ENCODE measurements around the gene THRB.

The THRB gene

DNA sequence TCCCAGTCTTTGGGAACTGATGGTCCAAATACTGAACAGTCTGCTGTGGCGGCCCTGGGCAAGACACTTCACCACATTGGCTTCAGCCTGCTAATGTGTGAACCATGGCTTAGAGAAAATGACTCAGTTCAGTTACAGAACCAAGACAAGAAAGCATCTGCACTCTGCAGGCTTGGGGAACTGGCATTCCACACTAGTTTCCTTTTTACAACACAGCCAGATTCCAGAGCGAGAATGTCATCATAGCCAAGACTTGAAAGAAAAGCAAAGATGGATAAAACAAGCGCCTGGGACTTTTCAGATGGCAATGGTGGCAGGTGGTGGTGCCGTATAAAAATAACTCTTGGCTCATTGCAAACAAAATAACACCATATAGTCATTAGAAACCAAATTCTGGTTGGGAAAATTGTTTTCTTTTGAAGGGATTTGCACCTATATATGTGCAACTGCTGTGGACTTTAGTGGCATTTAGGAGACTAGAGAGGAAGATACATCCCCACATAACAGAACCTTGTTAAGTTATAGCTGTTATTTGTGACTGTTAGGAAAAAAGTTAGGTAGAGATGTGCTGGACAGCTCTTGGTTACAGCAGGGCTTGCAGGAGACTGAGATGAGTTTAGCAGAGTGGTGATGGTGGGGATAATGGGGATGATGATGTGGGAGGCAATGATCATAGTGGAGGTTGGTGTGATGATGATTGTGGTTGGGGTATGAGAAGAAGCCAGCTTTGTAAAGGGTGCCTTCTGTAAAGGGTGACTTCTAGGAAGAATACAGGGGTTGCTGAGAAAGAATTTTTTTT is 273.6 kb downstream of the THRB start:
- peak; percentile 97 for DNase-seq

DNA sequence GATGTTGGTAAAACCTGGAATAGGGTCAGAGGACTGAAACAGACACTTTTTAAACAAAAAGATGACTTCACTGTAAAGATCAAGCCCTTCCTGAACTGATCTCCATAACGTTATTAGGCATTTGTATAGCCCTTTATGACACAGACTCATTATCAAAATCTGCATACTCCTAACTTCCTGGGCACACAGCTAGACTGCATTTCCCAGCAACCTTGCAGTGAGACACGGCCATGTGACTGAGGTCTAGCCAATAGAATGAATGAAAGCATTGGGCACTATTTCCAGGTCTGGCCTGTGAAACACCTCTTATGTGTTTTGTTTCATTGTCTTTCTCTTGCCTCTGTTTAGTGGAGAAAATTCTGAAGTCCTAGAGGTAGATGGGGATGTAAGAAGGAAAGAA is 279.1 kb downstream of the THRB start:
- DNase-seq: no peak

DNA sequence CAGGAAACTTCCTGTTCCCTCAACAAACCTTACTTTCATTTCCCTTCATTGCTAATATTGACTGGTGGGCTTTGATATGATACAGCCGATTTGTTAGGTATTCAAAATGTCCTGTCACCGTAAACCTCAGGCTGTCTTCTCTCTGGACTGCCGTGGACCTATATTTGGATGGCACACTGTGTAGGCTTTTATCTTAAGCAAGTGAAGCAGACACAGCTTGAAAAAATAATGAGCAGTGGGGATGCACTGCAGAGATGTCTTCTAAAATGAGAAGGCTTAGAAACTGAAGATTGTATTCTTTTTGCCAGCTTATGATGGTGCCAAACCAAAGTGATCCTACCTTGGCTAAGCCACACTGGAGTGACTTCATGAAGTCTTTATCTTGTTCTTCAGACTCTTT is 283.3 kb downstream of the THRB start:
- no peak for DNase-seq

DNA sequence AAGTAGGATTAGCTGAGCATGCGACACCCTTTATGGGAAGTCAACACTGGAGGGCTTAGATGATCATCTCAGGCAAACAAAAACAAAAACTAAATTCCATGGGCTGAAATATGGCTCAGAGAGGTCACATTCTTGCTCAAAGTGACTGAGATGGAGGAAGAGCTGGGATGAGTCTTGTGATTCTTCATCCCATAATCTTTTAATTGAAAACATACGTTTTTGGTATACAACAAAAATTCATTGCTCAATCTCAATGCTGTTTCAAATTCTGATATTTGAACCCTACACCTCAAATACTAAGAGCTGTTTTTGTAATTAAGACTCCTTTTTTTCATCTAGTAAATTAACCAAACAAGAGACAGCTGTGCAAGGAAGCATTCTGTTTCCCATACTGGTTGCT is 292.6 kb downstream of the THRB start:
- peak; percentile 74 for DNase-seq

DNA sequence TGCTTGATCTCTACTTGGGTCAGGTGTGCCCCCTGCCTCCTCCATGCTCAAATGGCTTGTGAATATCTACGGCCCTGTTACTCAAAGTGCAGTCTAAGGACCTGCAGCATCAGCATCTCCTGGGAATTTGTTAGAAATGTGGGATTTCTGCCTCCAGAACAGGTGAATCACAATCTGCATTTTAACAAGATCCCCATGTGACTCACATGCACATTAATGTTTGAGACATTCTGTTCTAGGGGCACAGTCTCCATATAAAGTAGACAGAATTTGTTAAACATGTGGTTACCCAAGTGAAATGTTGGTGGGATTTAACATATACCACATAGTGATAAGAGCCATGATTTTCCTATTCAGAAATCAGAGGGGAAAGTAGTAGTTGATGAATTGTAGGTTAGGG is 293.3 kb downstream of the THRB start:
- DNase-seq: no peak

DNA sequence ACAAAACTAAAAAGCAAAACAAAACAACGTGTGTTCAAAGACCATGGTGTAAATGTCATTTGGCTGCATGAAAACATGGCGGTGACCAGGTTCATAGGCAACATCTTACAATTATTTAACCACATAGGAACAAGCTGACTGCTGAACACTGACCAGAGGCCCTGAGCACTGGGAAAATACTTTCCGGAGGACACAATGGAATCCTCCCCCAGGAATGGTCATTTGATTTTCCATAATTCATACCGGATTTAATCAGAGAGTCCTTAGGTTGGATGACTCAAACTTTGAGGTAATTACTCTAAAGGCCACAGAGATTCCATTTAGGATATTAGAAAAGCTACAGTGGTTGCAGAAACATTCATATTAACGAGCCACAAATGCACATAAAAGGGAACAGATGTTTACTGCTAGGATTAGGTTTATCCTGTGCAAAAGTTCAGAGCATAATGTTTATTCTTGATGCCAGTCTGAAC is 294.8 kb downstream of the THRB start:
- DNase-seq: peak; percentile 53

DNA sequence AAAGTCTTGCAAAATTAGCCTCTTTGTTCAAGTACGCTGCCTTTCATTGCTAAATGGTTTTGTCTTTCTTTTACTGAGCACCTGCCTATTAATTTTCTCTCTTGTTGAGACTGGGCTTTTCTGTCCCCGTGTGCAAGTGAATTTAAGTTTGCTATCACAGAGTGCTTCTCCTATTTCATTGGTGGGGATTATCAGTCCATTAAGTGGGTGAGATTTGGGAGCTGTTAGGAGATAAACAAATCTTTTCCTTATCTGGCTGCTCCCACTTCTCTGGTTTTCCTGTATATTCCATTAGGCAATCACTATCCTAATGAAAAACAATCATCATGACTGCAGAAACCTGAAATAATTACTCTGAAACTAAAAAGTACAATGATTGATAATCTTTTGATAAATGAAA is 295.4 kb downstream of the THRB start:
- no peak for DNase-seq

DNA sequence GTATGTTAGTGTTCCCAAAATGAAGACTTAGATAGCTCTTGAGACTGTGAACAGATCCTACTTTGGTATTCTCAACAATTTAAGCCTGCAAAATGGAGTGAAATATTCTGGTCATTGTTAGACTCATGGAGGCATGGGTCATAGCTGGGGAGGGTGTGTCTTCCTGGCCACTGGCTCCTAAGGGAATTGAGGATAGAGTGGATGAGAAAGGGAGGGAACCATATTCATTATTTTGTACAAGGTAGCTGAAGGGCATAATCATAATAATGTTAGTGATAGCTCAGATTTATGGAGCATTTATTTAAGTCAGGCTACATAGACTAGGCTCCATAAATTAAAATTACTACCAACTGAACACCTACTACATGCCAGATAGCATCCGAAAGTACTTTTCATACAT is 295.9 kb downstream of the THRB start:
- DNase-seq: no peak

DNA sequence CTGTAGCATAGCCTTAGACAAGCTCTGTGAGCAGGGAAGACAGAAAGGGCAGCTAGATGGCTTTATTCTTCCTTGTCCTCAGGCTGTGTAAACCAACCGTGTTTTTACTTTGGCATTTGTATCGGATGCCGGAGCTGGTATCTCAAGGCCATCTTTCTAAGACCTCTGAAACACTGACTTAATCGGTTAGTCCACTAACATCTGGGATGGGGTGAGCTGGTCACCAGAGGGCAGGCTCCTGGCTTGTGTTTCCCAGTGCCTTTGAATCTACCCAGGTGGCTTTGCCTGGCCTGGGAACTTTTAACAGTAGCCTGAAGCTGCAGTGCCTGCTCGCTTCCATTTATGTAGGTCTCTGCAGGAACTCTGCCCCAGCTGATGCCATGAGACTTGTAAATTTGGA is 296.8 kb downstream of the THRB start:
- DNase-seq: no peak

DNA sequence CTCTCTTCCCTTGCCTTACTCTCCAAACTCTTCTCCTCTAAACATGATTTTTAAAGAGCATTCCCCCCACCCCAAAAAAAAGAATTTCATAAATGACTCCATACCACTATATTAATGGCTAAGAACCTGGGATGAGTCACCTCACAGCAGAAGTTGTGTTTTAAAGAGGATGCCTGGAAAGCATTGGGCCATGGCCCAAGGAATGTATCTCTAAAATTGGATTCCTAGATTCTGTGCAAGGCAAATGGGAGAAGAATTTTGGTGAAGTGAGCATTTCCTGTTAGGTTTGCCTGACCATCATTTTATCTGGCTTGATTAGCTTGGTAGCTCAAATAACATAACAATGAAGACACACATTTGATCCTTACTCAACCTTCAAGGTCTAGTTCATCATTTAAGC is 298.1 kb downstream of the THRB start:
- DNase-seq: peak; percentile 81

DNA sequence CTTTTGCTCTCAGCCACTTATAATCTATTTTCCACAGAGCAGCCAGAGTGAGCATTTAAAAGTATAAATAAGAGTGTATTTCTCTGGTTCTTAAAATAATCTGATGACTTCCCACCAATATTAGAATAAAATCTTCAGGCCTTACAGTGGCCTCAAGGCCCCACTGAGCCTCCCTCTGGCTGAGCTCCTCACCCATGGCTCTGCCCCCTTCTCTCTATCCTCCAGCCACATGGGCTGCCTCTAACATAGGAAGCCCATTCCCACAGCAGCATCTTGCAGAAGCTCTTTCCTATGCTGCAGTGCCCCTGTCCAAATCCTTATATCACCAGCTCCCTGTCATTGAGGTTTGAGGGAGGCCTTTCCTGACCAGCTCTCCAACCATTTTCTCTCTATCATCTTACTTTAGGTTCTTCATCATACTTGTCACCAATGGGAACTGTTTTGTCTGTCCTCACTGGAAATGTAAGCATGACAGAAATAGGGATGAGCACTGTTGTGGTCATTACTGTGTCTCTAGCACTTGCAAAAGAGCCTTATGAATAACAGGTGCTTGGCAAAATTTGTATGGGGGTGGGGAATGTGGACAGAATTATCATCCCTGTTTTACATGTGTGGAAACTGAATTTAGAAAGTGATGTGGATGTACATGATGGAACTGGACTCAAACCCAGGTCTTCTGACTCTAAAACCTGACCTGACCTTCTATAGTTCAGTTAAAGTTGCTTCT is 299.0 kb downstream of the THRB start:
- no peak for DNase-seq

DNA sequence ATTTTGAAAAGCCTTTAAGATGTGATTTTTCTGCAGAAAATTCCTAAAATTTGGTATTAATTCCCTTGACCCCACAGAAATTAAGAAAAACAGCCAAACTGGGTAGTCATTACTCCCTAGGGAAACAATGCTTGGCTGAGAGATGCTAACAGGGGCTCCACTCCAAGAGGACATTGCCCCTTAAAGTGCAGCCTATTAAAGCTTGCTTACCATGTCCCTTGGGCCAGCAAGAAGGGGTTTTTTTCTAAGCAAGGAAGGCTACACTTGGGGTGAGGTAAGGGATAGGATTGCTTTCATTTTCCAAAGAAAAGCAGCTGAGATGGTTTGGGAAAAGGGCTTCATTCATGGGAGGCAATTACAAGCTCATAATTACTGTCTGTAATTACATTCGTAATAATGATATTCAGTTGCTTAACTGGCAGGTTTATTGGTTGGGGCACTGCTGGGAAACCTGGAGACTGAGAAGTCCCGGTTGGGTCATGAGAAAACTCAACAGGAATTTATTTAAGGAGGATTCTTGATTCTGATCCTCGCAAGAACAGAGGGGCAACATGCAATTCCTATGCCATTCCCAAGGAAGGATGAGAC is 302.1 kb downstream of the THRB start:
- no peak for DNase-seq

DNA sequence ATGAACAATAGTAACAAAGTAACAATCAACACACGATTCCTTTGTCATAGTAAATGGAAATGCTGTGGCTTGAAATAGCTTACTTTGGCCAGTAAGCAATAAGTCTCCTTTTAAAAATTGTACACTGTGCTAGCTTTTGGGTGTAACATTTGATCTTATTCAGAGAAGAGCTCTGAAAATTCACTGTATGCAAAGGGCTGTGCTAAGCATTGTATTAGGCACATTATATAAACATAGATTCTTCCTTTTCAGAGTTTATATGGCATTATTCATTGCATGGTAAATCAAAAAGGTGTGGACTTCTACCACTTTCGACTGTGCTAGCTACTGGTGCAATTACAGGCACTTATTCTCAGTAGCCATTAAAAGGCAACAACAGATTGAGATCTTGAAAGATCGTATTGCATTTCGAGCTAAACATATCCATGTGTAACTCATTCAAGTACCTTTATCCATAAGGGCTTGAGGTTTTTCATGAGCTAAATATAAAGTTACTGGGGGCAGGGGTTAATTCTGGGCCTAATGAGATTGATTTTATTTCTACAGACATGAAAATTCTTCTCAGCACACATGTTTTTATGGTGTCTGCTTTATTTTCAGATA is 302.7 kb downstream of the THRB start:
- no peak for DNase-seq

DNA sequence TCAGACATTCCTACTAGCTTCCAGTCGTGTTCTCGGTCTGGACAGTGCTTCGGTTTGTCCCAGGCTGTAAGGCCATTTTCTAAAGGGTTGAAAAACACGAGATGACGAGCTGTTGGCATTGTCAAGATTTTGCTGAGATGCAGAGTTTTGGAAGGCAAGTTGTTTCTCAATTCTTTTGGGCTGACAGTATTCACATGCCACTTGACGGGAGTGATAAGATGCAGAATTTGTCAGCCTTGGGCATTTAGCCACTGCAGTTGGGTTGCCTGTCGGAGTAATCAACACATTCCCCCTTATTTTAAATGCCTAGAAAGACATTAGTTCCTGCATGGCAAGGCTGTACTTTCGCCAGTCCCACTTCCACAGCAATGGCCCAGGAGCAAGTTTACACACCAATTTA is 304.4 kb downstream of the THRB start:
- DNase-seq: no peak

DNA sequence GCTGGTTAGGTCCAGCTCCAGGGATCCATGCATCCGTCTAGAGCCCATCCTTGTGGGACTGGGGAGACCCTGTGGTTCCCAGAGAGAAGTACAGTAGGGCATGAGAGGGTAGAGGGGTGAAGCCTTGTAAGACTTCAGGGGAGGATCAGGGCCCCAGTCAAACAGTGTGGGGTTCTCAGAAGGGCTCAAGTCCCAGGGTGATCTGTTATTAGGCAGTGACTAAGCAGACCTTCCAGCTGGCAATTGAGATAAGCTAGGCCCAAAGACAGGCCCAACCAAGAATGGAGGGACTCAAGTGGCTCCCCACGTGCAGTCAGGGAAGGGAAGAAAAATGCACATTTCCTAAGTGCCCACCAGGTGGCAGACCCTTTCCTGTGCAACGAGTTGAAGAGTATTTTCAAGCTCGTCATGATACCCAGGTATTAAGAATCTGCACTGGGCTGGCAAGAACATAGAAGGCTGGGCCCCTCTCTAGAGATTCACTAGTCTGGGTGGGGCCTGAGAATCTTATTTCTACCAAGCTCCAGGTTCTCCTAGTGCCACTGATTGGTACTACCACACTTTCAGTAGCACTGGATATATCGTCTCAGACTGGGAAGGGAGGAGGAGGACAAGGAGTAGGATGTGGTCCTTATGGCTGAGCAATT is 308.8 kb downstream of the THRB start:
- peak; percentile 73 for DNase-seq

DNA sequence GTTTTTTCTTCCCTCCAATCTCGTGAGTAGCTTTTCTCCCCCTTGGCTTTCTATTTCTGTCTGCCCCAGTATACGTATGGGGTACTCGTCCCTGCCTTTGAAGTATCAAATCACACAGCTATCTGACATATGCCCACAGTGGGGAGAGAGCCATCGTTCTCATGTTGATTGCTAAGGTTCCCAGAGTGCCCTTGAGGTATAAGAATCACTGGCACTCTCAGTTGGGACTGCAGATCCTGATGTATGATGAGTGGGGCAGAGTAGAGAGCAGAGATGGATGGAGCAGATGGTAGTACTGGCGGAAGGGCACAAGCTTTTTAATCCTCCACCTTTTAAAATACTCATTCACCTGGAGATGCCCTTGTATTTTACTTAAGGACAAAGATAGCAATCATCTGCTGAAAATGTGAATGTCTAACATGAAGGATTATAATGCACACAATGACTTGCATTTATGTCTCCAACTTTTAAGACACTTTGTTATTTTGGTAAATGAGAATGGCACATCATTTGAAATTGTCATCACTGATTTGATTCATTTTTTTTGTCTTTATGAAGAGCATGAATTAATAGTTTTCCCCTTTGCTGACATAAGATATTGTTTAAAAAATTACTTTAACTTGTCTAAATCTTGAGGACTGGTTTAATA is 310.0 kb downstream of the THRB start:
- DNase-seq: no peak

DNA sequence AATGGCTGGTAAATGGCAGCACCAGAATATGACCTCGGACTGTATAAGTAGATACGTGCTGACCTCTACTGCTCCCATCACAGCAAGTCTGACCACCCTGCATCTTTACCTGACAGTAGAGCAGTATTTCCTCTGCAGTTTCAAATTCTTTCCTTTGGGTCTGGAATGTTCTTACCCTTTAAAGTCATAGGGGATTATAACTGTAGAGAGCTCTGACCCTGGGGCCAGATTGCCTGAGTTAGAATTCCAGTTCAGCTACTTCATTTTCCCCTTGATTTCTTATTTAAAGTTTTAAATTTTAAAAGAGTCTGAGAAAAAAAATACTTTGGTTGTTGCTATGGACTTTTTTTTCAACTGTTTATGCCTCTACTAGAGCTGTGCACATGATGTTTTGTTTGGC is 311.9 kb downstream of the THRB start:
- DNase-seq: no peak

DNA sequence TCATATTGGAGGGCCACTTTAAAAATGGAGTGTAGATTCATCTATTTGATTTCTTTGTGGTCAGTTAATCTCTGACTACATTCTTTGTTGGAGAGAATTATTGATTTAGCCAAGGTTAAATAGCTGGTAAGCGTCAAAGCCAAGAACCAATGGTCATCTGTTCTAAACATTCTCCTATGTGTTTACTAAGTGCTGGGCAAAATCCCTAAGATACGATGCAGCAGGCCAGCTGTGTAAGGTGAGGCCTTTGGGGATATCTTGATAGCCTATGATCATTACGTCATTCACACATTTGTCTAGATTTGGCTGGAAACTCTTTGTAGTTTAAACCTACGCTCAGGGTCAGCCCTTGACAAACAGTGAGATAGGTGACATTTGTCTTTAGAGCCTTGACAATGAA is 313.4 kb downstream of the THRB start:
- DNase-seq: no peak

DNA sequence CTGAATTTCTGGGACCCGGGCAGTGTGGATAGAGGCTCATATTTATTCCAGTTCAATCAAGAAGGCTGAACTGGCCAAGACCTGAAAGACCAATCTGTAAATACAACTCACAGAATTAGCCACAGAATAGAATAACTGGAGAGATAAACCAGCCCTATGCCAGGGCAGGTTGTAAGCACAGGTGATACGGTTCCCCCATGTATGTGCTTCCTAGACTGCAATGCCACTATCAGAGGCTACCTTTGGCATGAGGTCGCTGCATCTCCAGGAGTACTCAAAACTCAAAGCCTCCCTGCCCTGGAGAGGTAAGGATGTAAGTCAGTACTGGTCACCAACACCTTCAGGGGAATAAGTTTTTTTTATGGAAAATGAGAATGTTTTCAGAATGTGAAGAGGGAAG is 314.0 kb downstream of the THRB start:
- no peak for DNase-seq

DNA sequence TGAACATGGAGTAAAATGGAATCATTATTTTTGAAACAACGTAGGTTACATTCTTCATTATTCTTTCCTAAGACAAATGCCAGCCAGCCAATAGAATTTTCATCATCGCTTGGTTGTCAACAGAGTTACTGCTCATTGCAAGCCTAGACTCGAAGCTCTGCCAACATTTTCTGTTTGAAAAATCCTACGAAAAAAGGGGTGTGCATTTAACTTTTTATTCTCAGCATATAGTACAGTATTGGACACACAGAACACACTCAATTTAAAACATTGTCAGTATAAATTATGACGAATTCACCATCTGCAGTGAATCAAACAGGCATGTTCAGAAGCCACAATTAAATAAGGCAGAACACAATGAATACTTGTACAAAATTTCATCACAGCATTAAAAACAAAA is 317.4 kb downstream of the THRB start:
- peak; percentile 29 for DNase-seq

DNA sequence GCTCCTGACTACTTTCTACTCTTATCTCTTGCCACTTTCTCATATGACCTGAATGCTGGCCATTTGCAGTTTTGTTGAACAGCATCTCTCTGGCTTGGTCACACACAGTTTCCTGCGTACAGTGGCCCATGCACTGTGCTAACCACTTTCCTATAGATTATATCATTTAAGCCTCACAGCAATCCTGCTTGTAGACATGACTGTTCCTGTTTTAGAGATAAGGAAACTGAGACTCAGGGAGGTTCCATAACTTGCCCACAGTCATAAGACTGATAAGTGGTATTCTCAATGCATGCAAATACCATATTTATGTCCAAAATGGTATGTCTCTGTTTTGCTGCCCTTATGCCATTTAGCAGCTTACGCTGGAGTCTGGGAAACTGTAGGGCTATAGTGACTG is 320.0 kb downstream of the THRB start:
- DNase-seq: no peak

DNA sequence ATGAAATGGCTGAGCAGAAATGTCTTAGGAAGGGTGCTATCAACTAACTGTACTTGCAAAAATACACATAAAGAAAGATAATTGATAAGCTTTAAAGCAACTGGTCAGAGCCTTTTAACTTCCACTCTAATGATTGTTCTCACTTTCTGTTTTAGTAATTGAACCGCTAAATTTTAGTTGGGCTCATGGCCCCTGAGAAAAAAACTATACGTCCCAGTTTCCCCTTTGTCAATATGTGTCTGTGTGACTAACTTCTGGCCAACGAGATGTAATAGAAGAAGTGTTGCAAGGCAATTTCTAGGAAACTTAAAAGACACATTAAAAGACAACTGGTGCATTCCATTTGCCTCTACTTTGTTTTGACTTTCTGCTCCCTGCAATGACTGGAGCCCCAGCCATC is 325.7 kb downstream of the THRB start:
- DNase-seq: no peak
